Chondrocyte (in vitro differentiated cells): Measurements from ENCODE around the gene MGP. TPM values are rescaled to one million over a fixed set of nuclear protein-coding genes. Genes with fewer than 3 reads are reported as not detected.

ENCODE experiments used
- DNase-seq: peaks from one replicate; pipeline ENCODE4 v3.0.0; 2021; ENCODE audit warnings: mixed read lengths, low spot score
- H3K27ac Mint-ChIP-seq: one replicate; pipeline ENCODE4 v1.8.0; 2021; ENCODE audit warnings: mild to moderate bottlenecking, moderate library complexity, mixed read lengths; ENCODE audit not compliant: unreplicated experiment
- H3K27me3 Mint-ChIP-seq: 2 replicates; pipeline ENCODE4 v1.8.0; 2021; ENCODE audit warnings: low read depth, mixed read lengths
- H3K36me3 Mint-ChIP-seq: 2 replicates; pipeline ENCODE4 v1.8.0; 2021; ENCODE audit warnings: low read depth, mixed read lengths
- H3K4me1 Mint-ChIP-seq: 2 replicates; pipeline ENCODE4 v1.8.0; 2021; ENCODE audit warnings: low read depth, mild to moderate bottlenecking, mixed read lengths
- H3K4me3 Mint-ChIP-seq: one replicate; pipeline ENCODE4 v1.8.0; 2021; ENCODE audit warnings: mild to moderate bottlenecking, moderate library complexity, mixed read lengths; ENCODE audit not compliant: unreplicated experiment
- H3K9me3 Mint-ChIP-seq: 2 replicates; pipeline ENCODE4 v1.8.0; 2021; ENCODE audit warnings: low read depth, mixed read lengths
- CTCF ChIP-seq: fragments of 200-600 bp; sonication (generic); IDR thresholded peaks from 2 replicates; pipeline ENCODE4 v1.5.0; 2021; ENCODE audit warnings: antibody characterized with exemption, mild to moderate bottlenecking, moderate library complexity
- total RNA-seq: library from RNA; stranded (reverse); gene quantifications from 3 replicates; pipeline ENCODE4 v1.2.1, GENCODE V29; 2021

Gene MGP
- total RNA-seq, 1 donor from 2014 or later = 213 TPM

DNA sequence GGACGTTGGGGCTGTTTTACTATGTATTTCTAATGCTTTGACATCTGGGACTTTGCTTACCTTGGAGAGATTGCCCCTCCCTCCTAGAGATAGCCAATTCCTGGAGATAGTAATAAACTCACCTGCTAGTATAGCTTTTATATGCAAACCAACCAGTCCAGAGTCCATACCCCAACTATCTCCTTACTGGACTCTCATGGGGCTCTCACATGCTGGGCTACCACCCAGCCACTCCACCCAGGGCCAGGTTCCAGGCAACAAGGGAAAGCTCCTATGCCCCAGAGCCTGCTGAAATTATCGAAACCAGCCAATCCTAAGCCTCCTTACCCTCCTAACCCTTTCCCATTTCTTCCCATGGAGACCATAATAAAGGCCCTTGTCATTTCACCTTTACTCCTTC lies 25.5 kb upstream of the MGP start:
- no peak overlapping the region for H3K4me3 Mint-ChIP-seq

GRCh38 chr12:14910090-14910915 lies 24.6 kb upstream of the MGP start:
- no peak overlapping the region for H3K4me3 Mint-ChIP-seq
- no peak for TF ChIP-seq CTCF
- H3K27ac Mint-ChIP-seq = no peak overlapping the region
- peaks cover 4% of the 10 kb centered on the region for H3K9me3 Mint-ChIP-seq
- H3K27me3 Mint-ChIP-seq = no peaks in the 10 kb centered on the region
- no peak for DNase-seq
- H3K36me3 Mint-ChIP-seq = no peaks in the 10 kb centered on the region
- peaks cover 27% of the 10 kb centered on the region for H3K4me1 Mint-ChIP-seq

More for the DNA sequence above, 25.5 kb upstream of the MGP start:
- Mint-ChIP-seq H3K4me1 (peaks cover 21% of the 10 kb centered on the region), H3K27me3 (no peaks in the 10 kb centered on the region), H3K9me3 (peaks cover under 1% of the 10 kb centered on the region), H3K27ac (no peak overlapping the region), H3K36me3 (no peaks in the 10 kb centered on the region)
- no peak for TF ChIP-seq CTCF
- DNase-seq = no peak

GRCh38 chr12:14907953-14908352 lies 22.3 kb upstream of the MGP start:
- Mint-ChIP-seq H3K4me1 (peaks cover 37% of the 10 kb centered on the region), H3K27me3 (no peaks in the 10 kb centered on the region), H3K9me3 (peaks cover 11% of the 10 kb centered on the region), H3K27ac (no peak overlapping the region), H3K4me3 (no peak overlapping the region), H3K36me3 (no peaks in the 10 kb centered on the region)
- no peak for DNase-seq
- TF ChIP-seq CTCF = no peak

DNA sequence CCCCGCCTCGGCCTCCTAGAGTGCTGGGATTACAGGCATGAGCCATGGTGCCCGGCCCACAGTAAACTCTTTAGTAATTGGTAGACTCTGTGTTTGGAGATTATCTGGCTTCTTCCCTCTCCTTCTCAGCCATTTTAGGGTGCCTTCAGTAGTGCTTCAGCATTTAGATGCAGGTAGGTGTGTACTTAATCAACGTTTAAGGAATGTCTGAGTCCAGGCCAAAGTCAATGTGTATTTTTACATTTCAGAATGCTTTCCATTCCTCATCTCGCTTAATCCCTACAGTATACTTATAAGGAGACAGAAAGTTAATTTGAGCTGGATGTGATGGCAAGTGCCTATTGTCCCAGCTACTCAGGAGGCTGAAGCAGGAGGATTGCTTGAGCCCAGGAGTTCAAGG lies 20.5 kb upstream of the MGP start:
- TF ChIP-seq CTCF = no peak
- no peak overlapping the region for H3K27ac Mint-ChIP-seq

GRCh38 chr12:14905269-14906004 lies 19.8 kb upstream of the MGP start:
- Mint-ChIP-seq H3K4me1 (peaks cover 37% of the 10 kb centered on the region), H3K4me3 (no peak overlapping the region), H3K27me3 (no peaks in the 10 kb centered on the region), H3K36me3 (no peaks in the 10 kb centered on the region), H3K9me3 (peaks cover 11% of the 10 kb centered on the region), H3K27ac (peak overlapping the region; percentile 17)
- TF ChIP-seq CTCF = no peak
- no peak for DNase-seq

More for the DNA sequence above, 20.5 kb upstream of the MGP start:
- no peaks in the 10 kb centered on the region for H3K27me3 Mint-ChIP-seq
- peaks cover 11% of the 10 kb centered on the region for H3K9me3 Mint-ChIP-seq
- H3K4me1 Mint-ChIP-seq = peaks cover 40% of the 10 kb centered on the region
- DNase-seq = no peak
- no peak overlapping the region for H3K4me3 Mint-ChIP-seq
- H3K36me3 Mint-ChIP-seq = no peaks in the 10 kb centered on the region
